SK-N-SH treated with all-trans-retinoic acid at 6 μM for 48 hours (cell line): ENCODE measurements around the gene SYN1.

ENCODE experiments used
- ARNTL ChIP-seq: fragments of 450-650 bp; formaldehyde crosslinking; IDR thresholded peaks from 2 replicates; pipeline ENCODE4 v1.5.0; 2020; ENCODE audit warnings: low read depth, mild to moderate bottlenecking, moderate library complexity, borderline replicate concordance
- ISL1 ChIP-seq: fragments of 250-450 bp; sonication (Bioruptor Pico); IDR thresholded peaks from 2 replicates; pipeline ENCODE4 v2.1.2; 2022; ENCODE audit warnings: mild to moderate bottlenecking, moderate library complexity
- ZFP30 ChIP-seq: fragments of 450-650 bp; formaldehyde crosslinking; IDR thresholded peaks from 2 replicates; pipeline ENCODE4 v1.5.0; 2022; ENCODE audit warnings: mild to moderate bottlenecking, moderate library complexity
- ZNF70 ChIP-seq: fragments of 450-650 bp; formaldehyde crosslinking; IDR thresholded peaks from 2 replicates; pipeline ENCODE4 v1.5.0; 2020; ENCODE audit warnings: mild to moderate bottlenecking, moderate library complexity
- ZNF8 ChIP-seq: fragments of 450-650 bp; formaldehyde crosslinking; IDR thresholded peaks from 2 replicates; pipeline ENCODE4 v1.5.0; 2020; ENCODE audit warnings: mild to moderate bottlenecking, moderate library complexity
- TF ChIP-seq, protein P1 (sequence below): fragments of 250-450 bp; sonication (Bioruptor Pico); IDR thresholded peaks from 2 replicates; pipeline ENCODE4 v1.8.0; 2020; ENCODE audit warnings: mild to moderate bottlenecking, moderate library complexity, borderline replicate concordance
- TF ChIP-seq, protein P2 (sequence below): fragments of 250-450 bp; sonication (Bioruptor Pico); IDR thresholded peaks from 2 replicates; pipeline ENCODE4 v1.5.0; 2020; ENCODE audit warnings: mild to moderate bottlenecking, moderate library complexity
- TF ChIP-seq, protein P3 (sequence below): fragments of 250-450 bp; sonication (Bioruptor Pico); IDR thresholded peaks from 2 replicates; pipeline ENCODE4 v1.8.0; 2021; ENCODE audit warnings: low read depth, mild to moderate bottlenecking, moderate library complexity, borderline replicate concordance
- TF ChIP-seq, protein P4 (sequence below): fragments of 250-450 bp; sonication (Bioruptor Pico); IDR thresholded peaks from 2 replicates; pipeline ENCODE4 v1.5.1; 2020; ENCODE audit warnings: low read depth, mild to moderate bottlenecking, moderate library complexity

DNA sequence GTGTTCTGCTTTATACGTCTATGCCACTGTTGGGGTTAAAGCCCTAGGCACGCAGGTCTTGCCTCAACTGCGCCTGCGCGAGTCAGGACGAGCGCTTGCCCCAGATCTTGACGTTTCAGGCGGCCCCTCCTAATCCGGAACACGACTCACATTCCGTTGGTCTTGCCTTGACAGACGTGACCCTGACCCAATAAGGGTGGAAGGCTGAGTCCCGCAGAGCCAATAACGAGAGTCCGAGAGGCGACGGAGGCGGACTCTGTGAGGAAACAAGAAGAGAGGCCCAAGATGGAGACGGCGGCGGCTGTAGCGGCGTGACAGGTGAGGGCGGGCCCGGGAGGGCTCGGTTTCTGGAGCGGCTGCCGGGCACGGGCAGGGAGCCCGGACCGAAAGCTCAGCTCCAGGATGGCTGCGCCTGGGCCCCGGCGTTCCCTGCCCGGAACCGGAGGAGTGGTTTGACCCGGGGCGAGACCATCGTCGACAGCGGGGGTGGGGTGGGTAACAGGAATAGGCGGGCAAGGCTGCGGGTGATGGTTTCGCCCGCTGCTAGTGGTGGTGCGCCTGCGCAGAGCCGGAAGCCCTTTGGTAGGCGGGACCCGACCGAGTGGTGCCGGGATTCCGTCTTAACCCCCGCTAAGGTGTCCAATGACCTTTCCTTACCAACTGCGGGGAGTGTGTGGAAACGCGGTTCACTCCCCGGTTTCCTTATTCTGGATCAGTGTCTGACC lies 58.6 kb downstream of the SYN1 start, which contains the start of gene ARAF:
- TF ChIP-seq, protein P1, sequence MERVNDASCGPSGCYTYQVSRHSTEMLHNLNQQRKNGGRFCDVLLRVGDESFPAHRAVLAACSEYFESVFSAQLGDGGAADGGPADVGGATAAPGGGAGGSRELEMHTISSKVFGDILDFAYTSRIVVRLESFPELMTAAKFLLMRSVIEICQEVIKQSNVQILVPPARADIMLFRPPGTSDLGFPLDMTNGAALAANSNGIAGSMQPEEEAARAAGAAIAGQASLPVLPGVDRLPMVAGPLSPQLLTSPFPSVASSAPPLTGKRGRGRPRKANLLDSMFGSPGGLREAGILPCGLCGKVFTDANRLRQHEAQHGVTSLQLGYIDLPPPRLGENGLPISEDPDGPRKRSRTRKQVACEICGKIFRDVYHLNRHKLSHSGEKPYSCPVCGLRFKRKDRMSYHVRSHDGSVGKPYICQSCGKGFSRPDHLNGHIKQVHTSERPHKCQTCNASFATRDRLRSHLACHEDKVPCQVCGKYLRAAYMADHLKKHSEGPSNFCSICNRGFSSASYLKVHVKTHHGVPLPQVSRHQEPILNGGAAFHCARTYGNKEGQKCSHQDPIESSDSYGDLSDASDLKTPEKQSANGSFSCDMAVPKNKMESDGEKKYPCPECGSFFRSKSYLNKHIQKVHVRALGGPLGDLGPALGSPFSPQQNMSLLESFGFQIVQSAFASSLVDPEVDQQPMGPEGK (CRISPR knock-in tag), result no peak
- TF ChIP-seq ISL1 (CRISPR knock-in tag) (no peak), ZFP30 (CRISPR knock-in tag) (no peak), ZNF70 (CRISPR knock-in tag) (no peak), ARNTL (no peak), ZNF8 (no peak)
- TF ChIP-seq, protein P2, sequence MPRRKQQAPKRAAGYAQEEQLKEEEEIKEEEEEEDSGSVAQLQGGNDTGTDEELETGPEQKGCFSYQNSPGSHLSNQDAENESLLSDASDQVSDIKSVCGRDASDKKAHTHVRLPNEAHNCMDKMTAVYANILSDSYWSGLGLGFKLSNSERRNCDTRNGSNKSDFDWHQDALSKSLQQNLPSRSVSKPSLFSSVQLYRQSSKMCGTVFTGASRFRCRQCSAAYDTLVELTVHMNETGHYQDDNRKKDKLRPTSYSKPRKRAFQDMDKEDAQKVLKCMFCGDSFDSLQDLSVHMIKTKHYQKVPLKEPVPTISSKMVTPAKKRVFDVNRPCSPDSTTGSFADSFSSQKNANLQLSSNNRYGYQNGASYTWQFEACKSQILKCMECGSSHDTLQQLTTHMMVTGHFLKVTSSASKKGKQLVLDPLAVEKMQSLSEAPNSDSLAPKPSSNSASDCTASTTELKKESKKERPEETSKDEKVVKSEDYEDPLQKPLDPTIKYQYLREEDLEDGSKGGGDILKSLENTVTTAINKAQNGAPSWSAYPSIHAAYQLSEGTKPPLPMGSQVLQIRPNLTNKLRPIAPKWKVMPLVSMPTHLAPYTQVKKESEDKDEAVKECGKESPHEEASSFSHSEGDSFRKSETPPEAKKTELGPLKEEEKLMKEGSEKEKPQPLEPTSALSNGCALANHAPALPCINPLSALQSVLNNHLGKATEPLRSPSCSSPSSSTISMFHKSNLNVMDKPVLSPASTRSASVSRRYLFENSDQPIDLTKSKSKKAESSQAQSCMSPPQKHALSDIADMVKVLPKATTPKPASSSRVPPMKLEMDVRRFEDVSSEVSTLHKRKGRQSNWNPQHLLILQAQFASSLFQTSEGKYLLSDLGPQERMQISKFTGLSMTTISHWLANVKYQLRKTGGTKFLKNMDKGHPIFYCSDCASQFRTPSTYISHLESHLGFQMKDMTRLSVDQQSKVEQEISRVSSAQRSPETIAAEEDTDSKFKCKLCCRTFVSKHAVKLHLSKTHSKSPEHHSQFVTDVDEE, result no peak
- TF ChIP-seq, protein P3, sequence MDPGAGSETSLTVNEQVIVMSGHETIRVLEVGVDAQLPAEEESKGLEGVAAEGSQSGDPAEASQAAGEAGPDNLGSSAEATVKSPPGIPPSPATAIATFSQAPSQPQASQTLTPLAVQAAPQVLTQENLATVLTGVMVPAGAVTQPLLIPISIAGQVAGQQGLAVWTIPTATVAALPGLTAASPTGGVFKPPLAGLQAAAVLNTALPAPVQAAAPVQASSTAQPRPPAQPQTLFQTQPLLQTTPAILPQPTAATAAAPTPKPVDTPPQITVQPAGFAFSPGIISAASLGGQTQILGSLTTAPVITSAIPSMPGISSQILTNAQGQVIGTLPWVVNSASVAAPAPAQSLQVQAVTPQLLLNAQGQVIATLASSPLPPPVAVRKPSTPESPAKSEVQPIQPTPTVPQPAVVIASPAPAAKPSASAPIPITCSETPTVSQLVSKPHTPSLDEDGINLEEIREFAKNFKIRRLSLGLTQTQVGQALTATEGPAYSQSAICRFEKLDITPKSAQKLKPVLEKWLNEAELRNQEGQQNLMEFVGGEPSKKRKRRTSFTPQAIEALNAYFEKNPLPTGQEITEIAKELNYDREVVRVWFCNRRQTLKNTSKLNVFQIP, result no peak
- TF ChIP-seq, protein P4, sequence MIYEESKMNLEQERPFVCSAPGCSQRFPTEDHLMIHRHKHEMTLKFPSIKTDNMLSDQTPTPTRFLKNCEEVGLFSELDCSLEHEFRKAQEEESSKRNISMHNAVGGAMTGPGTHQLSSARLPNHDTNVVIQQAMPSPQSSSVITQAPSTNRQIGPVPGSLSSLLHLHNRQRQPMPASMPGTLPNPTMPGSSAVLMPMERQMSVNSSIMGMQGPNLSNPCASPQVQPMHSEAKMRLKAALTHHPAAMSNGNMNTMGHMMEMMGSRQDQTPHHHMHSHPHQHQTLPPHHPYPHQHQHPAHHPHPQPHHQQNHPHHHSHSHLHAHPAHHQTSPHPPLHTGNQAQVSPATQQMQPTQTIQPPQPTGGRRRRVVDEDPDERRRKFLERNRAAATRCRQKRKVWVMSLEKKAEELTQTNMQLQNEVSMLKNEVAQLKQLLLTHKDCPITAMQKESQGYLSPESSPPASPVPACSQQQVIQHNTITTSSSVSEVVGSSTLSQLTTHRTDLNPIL (CRISPR knock-in tag), result no peak
